NK-92 (cell line): ENCODE results near the gene GPD1L.
"Not testable (repeated sequence)": the region's sequence is repeated elsewhere in the genome, so short reads cannot be mapped to it uniquely, and the experiment has no call there.

ENCODE experiments used
- DNase-seq: peaks from one replicate; lab custom pipeline; 2025; ENCODE audit not compliant: unreplicated experiment; lab: John Stamatoyannopoulos, UW

GPD1L gene

GRCh38 chr3:32105291-32106131 is 909 bp upstream of the GPD1L start:
- DNase-seq = no peak

GRCh38 chr3:32106929-32107362 is 526 bp downstream of the GPD1L start:
- DNase-seq = no peak

DNA sequence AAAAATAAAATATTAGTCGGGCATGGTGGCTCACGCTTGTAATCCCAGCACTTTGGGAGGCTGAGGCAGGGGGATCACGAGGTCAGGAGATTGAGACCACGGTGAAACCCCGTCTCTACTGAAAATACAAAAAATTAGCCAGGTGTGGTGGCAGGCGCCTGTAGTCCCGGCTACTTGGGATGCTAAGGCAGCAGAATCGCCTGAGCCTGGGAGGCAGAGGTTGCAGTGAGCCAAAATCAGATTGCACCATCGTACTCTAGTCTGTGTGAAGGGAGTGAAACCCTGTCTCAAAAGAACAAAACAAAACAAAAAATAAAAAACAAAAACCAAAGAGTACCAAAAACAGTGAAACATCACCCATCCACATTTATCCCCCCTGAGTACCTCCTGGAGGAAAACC is 1.8 kb downstream of the GPD1L start:
- DNase-seq = not testable (repeated sequence)

DNA sequence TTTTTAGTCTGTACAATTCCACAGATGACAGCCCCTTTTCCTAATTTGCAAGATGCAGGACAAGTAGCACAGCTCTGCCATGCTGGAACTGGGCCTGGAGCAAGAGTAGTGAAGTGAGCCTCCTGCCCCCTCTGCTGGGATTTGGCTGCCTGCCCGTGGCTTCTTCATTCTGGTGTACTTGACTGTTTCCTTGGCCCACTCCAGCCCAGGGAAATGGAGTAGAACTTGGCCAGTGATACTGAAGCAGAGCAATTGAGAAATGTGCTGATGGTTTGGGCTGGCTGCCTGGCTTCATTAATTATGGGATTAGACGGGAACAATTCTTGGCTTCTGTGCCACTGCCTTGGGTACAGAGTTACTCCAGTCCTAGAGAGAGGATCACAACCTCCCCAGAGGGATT is 2.8 kb downstream of the GPD1L start:
- no peak for DNase-seq

DNA sequence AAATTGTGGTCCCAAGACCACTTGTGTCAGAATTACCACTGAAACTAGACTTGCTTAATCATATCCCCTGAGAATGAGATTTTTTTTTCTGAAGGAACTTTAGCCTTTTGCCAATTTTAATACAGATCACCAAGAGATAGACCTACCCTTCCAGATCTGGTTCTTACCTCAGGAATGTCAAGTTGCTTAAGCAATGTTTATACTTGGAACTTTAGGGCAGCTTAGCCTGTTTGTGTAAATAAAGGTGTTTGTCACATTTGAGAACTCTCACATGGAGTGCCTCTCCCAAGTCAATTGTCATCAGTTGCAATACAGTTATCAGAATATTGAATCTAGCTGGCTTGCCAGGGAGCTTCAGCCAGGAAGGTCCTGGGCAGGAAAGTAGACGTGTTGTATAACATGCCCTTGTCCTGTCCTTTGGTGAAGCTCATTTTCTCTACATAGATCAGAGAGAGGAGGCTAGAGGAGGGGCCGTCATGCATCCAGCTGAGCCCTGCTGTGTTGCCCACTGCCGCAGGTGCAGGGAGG is 3.9 kb downstream of the GPD1L start:
- DNase-seq = no peak

GRCh38 chr3:32111560-32111959 is 5.1 kb downstream of the GPD1L start:
- DNase-seq = no peak

GRCh38 chr3:32113566-32113965 is 7.1 kb downstream of the GPD1L start:
- DNase-seq = no peak

- no peak for DNase-seq
Measured at GRCh38 chr3:32113981-32114545, 7.6 kb downstream of the GPD1L start.

DNA sequence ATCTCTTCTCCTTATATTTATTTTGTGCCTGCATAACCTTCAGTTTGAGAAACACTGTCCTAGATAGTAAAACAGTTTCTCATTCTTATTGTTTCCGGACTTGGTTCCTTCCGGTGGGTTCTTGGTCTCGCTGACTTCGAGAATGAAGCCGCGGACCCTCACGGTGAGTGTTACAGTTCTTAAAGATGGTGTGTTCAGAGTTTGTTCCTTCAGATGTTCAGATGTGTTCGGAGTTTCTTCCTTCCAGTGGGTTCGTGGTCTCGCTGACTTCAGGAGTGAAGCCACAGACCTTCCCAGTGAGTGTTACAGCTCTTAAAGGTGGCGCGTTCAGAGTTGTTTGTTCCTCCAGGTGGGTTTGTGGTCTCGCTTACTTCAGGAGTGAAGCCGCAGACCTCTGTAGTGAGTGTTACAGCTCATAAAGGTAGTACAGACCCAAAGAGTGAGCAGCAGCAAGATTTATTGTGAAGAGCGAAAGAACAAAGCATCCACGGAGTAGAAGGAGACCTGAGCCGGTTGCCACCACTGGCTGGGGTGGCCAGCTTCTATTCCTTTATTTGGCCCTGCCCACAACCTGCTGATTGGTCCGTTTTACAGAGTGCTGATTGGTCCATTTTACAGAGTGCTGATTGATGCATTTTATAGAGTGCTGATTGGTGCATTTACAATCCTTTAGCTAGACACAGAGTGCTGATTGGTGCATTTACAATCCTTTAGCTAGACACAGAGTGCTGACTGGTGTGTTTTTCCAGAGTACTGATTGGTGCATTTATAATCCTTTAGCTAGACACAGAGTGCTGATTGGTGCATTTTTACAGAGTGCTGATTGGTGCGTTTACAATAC is 8.3 kb downstream of the GPD1L start:
- DNase-seq = not testable (repeated sequence)

- DNase-seq = no peak
Measured at GRCh38 chr3:32117320-32117719, 10.9 kb downstream of the GPD1L start.

- DNase-seq = no peak
Measured at GRCh38 chr3:32118215-32118614, 11.8 kb downstream of the GPD1L start.

- DNase-seq = no peak
Measured at GRCh38 chr3:32120471-32120870, 14.1 kb downstream of the GPD1L start.

GRCh38 chr3:32121137-32121536 is 14.7 kb downstream of the GPD1L start:
- DNase-seq = no peak

GRCh38 chr3:32123620-32124019 is 17.2 kb downstream of the GPD1L start:
- no peak for DNase-seq

DNA sequence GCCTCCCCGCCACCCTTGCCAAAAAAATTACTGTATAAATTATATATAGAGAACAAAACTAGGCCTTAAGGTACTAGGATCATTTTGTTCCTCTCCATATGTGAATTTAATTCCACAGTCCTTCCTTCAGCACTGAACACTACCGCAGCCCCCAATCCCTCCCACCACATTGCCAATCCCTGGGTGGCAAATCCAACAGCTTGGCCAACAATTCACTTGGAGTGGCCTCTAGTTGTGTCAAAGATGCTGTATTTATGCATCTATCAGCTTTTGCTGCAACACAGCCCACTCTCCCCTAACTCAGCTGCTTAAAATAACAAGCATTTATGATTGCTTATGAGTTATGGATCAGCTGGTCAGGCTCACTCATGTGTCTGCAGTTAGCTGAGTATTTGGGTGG is 18.6 kb downstream of the GPD1L start:
- DNase-seq = no peak

GRCh38 chr3:32126305-32127015 is 20.0 kb downstream of the GPD1L start:
- no peak for DNase-seq

DNA sequence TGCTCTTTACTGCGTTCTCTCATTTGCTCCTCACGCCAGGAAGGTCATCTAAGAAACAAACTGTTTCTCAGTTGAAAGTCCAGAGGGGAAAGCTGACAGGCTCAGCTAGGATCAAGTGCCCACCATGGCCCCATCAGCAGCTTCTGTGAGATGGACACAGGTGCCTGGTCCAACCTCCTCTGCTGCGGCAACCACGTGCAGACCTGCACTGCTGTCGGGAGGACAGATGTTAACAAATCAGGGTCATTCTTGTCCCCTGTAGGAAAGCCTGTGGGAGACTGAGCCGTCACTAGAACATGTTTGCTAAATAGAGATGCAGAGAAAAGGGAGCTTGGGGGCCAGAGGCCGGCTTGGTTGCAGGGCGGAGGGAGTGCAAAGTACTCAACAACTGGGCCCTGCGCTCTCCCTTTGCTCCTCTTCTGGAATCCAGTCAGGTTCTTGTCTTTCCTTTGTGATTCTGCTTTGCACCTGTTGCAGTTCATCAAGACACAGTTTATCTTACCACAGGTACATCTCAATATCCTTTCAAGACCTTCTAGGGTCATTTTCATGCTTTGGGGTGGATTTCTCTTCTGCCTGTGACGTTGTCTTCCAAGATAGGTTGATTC is 20.9 kb downstream of the GPD1L start:
- no peak for DNase-seq

- no peak for DNase-seq
Measured at GRCh38 chr3:32128936-32129335, 22.5 kb downstream of the GPD1L start.

GRCh38 chr3:32129832-32130231 is 23.4 kb downstream of the GPD1L start:
- DNase-seq = no peak

GRCh38 chr3:32132121-32132520 is 25.7 kb downstream of the GPD1L start:
- no peak for DNase-seq
